GM12878 (cell line): ENCODE measurements around the gene TBC1D5. TPM values are rescaled to one million over a fixed set of nuclear protein-coding genes. Genes with fewer than 3 reads are reported as not detected.

ENCODE experiments used
- ATF7 ChIP-seq: fragments of 450-650 bp; IDR thresholded peaks from 2 replicates; pipeline ENCODE4 v1.6.1; 2016; ENCODE audit warnings: low read depth, mild to moderate bottlenecking
- E2F4 ChIP-seq: IDR thresholded peaks from 2 replicates; pipeline ENCODE4 v1.6.1; 2012; ENCODE audit warnings: low read depth, low read length, improper control_type of control experiment
- EP300 ChIP-seq, 2 experiments: fragments of 150-350 bp in 1 of 2; IDR thresholded peaks; 2 replicates each; pipeline ENCODE4 v1.6.1; 2011 to 2012; ENCODE audit warnings: low read depth in 2 of 2, low read length in 2 of 2, borderline replicate concordance in 1 of 2, improper control_type of control experiment in 1 of 2, inconsistent platforms in 1 of 2; ENCODE audit not compliant: control insufficient read depth in 1 of 2
- HDAC2 ChIP-seq: fragments of 200-600 bp; sonication (generic); IDR thresholded peaks from 2 replicates; pipeline ENCODE4 v1.6.1; 2017
- PBX3 ChIP-seq: IDR thresholded peaks from 2 replicates; pipeline ENCODE4 v1.6.1; 2011; ENCODE audit warnings: mild to moderate bottlenecking, low read depth, low read length, moderate library complexity; ENCODE audit not compliant: insufficient replicate concordance
- POU2F2 ChIP-seq: IDR thresholded peaks from 3 replicates; pipeline ENCODE4 v1.6.1; 2011; ENCODE audit warnings: low read depth, mild to moderate bottlenecking, low read length, borderline replicate concordance
- TCF3 ChIP-seq: IDR thresholded peaks from 2 replicates; pipeline ENCODE4 v1.6.1; 2012; ENCODE audit warnings: low read depth, mild to moderate bottlenecking, low read length, borderline replicate concordance; ENCODE audit not compliant: insufficient read depth
- polyA plus RNA-seq, 11 experiments: library from polyadenylated mRNA; depleted of rRNA in 4 of 11; unstranded in 6 of 11; stranded (reverse) in 5 of 11; fragments of >200 nt; fragmentation: Nextera tagmentation in 4 of 11; fragmentation: Illumina TruSeq in 1 of 11; extraction: Ambion mirVana in 4 of 11; extraction: Trizol in 1 of 11; gene quantifications; 1 replicate in 1 of 11; 2 replicates in 10 of 11; pipeline versions ENCODE4 v1.2.1 to v1.2.3, GENCODE V29; 2011 to 2016; ENCODE audit warnings: inconsistent platforms in 2 of 11, missing spikeins in 2 of 11, low read depth in 1 of 11
- total RNA-seq, 4 experiments: library from RNA; depleted of rRNA in 3 of 4; stranded (reverse); fragments of >200 nt in 3 of 4; fragmentation: Illumina TruSeq in 1 of 4; extraction: Trizol in 1 of 4; gene quantifications; 2 replicates each; pipeline versions ENCODE4 v1.2.1 to v1.2.3, GENCODE V29; 2013 to 2021
- TF ChIP-seq, protein P1 (sequence below): IDR thresholded peaks from 2 replicates; pipeline ENCODE4 v1.6.1; 2012; ENCODE audit warnings: improper control_type of control experiment, low read depth, low read length; ENCODE audit not compliant: insufficient replicate concordance

TBC1D5 gene
- total and polyA plus RNA-seq, 10 of the 15 experiments (the other 5 are each of a cell fraction or from before 2014, with no cell fraction given), result 5.5 to 61.0 (median 43.8) TPM

GRCh38 chr3:17670749-17671148, 71.7 kb downstream of the TBC1D5 start (continued):
- TF ChIP-seq EP300 (IDR thresholded peaks at IDR 0.05; ENCODE audit: borderline replicate concordance in 1 of 2, control insufficient read depth in 1 of 2, low read depth in 2 of 2, low read length in 2 of 2) (no peak), TCF3 (no peak), E2F4 (no peak), POU2F2 (no peak), PBX3 (no peak), HDAC2 (no peak), ATF7 (no peak)
- TF ChIP-seq, protein P1, sequence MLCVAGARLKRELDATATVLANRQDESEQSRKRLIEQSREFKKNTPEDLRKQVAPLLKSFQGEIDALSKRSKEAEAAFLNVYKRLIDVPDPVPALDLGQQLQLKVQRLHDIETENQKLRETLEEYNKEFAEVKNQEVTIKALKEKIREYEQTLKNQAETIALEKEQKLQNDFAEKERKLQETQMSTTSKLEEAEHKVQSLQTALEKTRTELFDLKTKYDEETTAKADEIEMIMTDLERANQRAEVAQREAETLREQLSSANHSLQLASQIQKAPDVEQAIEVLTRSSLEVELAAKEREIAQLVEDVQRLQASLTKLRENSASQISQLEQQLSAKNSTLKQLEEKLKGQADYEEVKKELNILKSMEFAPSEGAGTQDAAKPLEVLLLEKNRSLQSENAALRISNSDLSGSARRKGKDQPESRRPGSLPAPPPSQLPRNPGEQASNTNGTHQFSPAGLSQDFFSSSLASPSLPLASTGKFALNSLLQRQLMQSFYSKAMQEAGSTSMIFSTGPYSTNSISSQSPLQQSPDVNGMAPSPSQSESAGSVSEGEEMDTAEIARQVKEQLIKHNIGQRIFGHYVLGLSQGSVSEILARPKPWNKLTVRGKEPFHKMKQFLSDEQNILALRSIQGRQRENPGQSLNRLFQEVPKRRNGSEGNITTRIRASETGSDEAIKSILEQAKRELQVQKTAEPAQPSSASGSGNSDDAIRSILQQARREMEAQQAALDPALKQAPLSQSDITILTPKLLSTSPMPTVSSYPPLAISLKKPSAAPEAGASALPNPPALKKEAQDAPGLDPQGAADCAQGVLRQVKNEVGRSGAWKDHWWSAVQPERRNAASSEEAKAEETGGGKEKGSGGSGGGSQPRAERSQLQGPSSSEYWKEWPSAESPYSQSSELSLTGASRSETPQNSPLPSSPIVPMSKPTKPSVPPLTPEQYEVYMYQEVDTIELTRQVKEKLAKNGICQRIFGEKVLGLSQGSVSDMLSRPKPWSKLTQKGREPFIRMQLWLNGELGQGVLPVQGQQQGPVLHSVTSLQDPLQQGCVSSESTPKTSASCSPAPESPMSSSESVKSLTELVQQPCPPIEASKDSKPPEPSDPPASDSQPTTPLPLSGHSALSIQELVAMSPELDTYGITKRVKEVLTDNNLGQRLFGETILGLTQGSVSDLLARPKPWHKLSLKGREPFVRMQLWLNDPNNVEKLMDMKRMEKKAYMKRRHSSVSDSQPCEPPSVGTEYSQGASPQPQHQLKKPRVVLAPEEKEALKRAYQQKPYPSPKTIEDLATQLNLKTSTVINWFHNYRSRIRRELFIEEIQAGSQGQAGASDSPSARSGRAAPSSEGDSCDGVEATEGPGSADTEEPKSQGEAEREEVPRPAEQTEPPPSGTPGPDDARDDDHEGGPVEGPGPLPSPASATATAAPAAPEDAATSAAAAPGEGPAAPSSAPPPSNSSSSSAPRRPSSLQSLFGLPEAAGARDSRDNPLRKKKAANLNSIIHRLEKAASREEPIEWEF, result no peak
